Activated T-cell treated with anti-CD3 and anti-CD28 coated beads, Interleukin-2, amount 50 U/mL, for 72 hours (primary cell): ENCODE data around the gene GRM7. TPM values are rescaled to one million over a fixed set of nuclear protein-coding genes. Genes with fewer than 3 reads are reported as not detected.

Experiments
- ATAC-seq, 2 donors: fragments of 150-1000 bp; cut with Tn5 transposase; replicated peaks in 1 of 2; 2 replicates each; pipeline ENCODE4 v1.10.0; 2021; ENCODE audit warnings: moderate library complexity in 2 of 2, mild to moderate bottlenecking in 1 of 2
- DNase-seq, 2 donors: peaks; one replicate each; pipeline ENCODE4 v3.0.0; 2021 to 2022; ENCODE audit warnings: mixed read lengths in 1 of 2
- H3K27ac Mint-ChIP-seq: one replicate; pipeline ENCODE4 v1.8.0; 2022; ENCODE audit warnings: mild to moderate bottlenecking, moderate library complexity, mixed read lengths
- H3K27me3 Mint-ChIP-seq: one replicate; pipeline ENCODE4 v1.8.0; 2022; ENCODE audit warnings: low read depth, mixed read lengths
- H3K36me3 Mint-ChIP-seq, 2 donors: one replicate each; pipeline ENCODE4 v1.8.0; 2022; ENCODE audit warnings: mixed read lengths in 2 of 2, mild to moderate bottlenecking in 1 of 2; ENCODE audit not compliant: insufficient read depth in 2 of 2
- H3K4me1 Mint-ChIP-seq: one replicate; pipeline ENCODE4 v1.8.0; 2022; ENCODE audit warnings: low read depth, mixed read lengths
- H3K4me3 Mint-ChIP-seq, 2 donors: one replicate each; pipeline ENCODE4 v1.8.0; 2022; ENCODE audit warnings: mild to moderate bottlenecking in 2 of 2, mixed read lengths in 2 of 2, moderate library complexity in 2 of 2
- H3K9me3 Mint-ChIP-seq, 2 donors: one replicate each; pipeline ENCODE4 v1.8.0; 2022; ENCODE audit warnings: mixed read lengths in 2 of 2
- total RNA-seq, 2 donors: library from RNA; stranded (reverse); gene quantifications; one replicate each; pipeline ENCODE4 v1.2.3, GENCODE V29; 2022

GRM7 gene
- total RNA-seq, 2 donors from 2014 or later = not detected

DNA sequence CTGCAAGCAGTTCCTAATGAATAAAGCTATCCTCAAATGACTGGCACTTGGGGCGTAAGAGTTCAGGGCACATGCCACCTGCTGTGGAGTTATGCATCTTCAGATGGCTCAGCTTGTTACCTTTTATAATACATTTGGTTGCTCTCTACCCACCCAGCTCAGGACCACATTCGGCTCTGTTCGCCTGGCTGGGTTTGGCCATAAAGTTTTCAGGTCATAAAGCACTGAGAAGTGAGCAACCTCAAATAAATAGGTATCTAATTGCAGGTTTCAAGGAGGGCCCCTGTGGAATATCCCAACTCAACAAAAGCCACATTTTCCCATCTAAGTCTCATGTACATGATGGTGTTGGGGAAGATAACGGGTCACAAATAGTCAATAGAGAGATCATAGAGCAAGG is 727.3 kb downstream of the GRM7 start:
- Mint-ChIP-seq H3K27me3 (no peaks in the 10 kb centered on the region), H3K36me3 (no peaks in the 10 kb centered on the region), H3K4me1 (no peaks in the 10 kb centered on the region), H3K4me3 (no peak overlapping the region), H3K27ac (no peak overlapping the region), H3K9me3 (peaks cover 0 to 5% of the 10 kb centered on the region in 2 donors)
- ATAC-seq (no peak), DNase-seq (no peak)

DNA sequence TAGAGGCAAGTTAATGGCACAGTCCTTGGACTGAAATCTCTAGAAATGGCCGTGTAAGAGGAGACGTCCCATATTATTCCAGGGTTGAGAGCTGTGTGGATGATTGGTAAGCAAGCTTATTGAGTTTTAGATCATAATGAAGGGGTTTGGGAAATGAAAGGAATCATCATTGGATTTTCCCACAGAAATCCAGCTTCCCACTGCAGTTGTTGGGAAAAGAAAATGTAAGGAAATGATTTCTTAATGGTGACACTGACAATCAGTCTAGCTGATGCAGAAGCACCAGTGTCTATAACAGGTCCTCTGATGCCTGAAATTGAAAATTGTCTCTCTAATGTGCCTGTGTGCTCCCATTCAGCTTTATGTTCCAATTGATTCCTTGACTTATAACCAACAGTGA is 728.6 kb downstream of the GRM7 start:
- ATAC-seq (no peak), DNase-seq (no peak)
- no peak overlapping the region for H3K27ac Mint-ChIP-seq
- no peaks in the 10 kb centered on the region for H3K27me3 Mint-ChIP-seq
- H3K4me1 Mint-ChIP-seq = no peaks in the 10 kb centered on the region
- H3K36me3 Mint-ChIP-seq = no peaks in the 10 kb centered on the region
- peaks cover 0 to 4% of the 10 kb centered on the region in 2 donors for H3K9me3 Mint-ChIP-seq
- H3K4me3 Mint-ChIP-seq = no peak overlapping the region

DNA sequence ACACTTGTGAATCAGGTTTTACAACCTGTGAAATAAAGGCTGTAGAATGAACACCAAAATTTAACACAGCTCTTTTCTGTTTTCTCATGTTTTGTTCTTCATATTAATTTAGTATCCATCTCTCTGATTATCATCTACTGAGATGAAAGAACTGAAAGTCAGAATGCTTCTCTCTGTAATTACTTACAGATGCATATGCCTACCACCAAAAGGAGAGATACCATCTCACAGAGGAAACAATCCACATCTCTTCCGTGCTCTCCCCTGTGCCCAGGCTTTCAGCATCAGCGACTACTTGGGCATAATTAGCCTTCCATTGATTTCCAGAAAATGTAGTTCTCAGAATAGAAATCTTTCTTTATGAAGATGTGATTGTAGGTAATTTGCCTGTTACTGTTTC is 741.4 kb downstream of the GRM7 start:
- no peaks in the 10 kb centered on the region for H3K4me1 Mint-ChIP-seq
- no peak overlapping the region for H3K27ac Mint-ChIP-seq
- no peak for ATAC-seq
- DNase-seq = no peak
- H3K36me3 Mint-ChIP-seq = no peaks in the 10 kb centered on the region
- no peak overlapping the region for H3K4me3 Mint-ChIP-seq
- H3K27me3 Mint-ChIP-seq = no peaks in the 10 kb centered on the region
- H3K9me3 Mint-ChIP-seq = no peaks in the 10 kb centered on the region

DNA sequence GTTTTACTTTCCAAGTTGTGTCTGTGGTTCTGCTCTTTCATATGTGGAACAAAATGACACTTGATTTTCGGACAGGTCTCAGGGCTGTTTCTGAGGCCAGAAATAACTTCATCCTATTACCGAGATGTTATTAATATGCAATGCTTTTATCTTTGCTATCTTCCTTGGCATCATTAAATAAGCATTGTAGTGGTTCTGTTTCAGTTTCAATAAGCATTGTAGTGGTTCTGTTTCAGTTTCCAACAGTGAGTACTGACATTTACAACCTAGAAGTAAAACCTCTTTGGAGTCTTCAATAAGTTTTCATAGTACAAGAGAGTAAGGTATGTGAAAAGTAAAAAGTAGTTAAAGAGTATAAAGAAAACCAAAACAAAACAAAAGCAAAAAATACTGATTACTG is 746.2 kb downstream of the GRM7 start:
- DNase-seq (no peak), ATAC-seq (no peak)
- peaks cover 0 to 2% of the 10 kb centered on the region in 2 donors for H3K9me3 Mint-ChIP-seq
- H3K4me3 Mint-ChIP-seq = no peak overlapping the region
- no peaks in the 10 kb centered on the region for H3K4me1 Mint-ChIP-seq
- no peak overlapping the region for H3K27ac Mint-ChIP-seq
- H3K36me3 Mint-ChIP-seq = no peaks in the 10 kb centered on the region
- H3K27me3 Mint-ChIP-seq = no peaks in the 10 kb centered on the region

DNA sequence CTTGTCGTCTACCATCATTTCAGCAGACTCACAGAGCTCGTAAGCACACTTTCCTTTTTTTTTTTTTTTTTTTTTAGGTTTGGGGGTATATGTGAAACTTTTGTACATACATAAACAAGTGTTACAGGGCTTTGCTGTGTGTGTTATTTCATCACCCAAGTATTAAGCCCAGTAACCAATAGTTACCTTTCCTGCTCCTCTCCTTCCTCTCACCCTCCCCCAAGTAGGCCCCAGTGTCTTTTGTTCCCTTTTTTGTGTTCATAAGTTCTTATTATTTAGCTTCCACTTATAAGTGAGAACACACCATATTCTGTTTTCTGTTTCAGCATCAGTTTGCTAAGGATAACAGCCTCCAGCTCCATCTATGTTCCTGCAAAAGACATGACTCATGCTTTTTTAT is 746.8 kb downstream of the GRM7 start:
- Mint-ChIP-seq H3K4me3 (no peak overlapping the region), H3K36me3 (no peaks in the 10 kb centered on the region), H3K27ac (no peak overlapping the region), H3K9me3 (peaks cover 0 to 2% of the 10 kb centered on the region in 2 donors), H3K27me3 (no peaks in the 10 kb centered on the region), H3K4me1 (no peaks in the 10 kb centered on the region)
- DNase-seq (no peak), ATAC-seq (no peak)

DNA sequence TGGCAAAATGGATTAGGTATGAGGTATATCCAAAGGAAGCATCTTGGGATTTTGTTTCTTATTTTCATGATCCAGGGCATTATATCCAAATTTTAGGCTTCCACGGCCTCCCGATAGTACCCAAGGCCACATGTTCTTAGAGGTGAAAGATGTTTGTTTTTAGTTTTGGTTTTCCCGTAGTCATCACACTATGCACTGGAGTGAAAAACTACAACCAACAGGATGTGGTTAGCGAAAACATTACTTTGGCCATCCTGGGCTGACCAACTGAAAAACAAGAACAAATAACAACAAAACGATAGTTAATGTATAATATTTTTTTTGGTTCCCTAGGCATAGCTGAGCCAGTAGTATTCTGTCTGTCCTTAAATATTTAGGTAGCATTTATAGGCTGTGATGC is 749.7 kb downstream of the GRM7 start:
- DNase-seq (no peak), ATAC-seq (no peak)
- Mint-ChIP-seq H3K27ac (no peak overlapping the region), H3K9me3 (peaks cover 0 to 2% of the 10 kb centered on the region in 2 donors), H3K36me3 (no peaks in the 10 kb centered on the region), H3K4me1 (no peaks in the 10 kb centered on the region), H3K27me3 (no peaks in the 10 kb centered on the region), H3K4me3 (no peak overlapping the region)

DNA sequence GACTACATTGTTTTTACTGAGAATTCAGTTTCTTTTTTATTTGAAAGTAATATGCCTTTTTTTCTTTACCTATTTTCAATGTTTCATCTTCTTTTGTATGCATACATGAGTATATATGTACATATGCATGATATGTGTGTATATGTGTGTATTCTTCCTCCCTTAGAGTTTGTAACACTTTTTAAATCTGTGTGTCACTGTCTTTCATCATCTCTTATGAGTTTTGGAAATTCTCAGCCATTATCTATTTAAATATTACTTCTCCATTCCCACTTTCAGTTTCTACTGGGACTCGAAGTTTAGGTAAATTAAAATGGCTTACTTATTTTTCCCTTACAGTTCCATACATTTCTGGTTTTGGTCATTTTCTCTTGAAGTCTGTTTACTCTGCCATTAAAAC is 754.1 kb downstream of the GRM7 start:
- H3K36me3 Mint-ChIP-seq = no peaks in the 10 kb centered on the region
- no peaks in the 10 kb centered on the region for H3K4me1 Mint-ChIP-seq
- DNase-seq = no peak
- ATAC-seq = no peak
- no peak overlapping the region for H3K27ac Mint-ChIP-seq
- no peak overlapping the region for H3K4me3 Mint-ChIP-seq
- peaks cover 0 to 2% of the 10 kb centered on the region in 2 donors for H3K9me3 Mint-ChIP-seq
- no peaks in the 10 kb centered on the region for H3K27me3 Mint-ChIP-seq

DNA sequence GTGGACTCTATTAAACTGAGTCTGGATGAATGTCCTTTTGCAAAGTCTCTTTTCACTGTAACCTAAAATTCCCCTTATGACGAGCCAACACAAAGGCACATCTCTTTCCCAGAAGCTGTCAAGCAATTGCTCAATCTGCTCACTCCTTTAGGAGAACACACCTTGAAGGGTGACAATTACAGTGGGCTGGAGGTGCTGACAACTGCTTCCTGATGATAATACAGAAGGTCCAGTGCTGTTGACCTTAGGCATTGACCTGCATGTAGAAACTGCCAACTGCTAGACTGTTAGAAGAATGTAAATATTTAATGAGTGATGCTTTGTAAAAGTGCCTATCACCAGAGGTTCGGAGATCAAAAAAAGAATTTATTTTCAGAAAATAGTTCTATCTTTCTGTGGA is 757.7 kb downstream of the GRM7 start:
- Mint-ChIP-seq H3K4me3 (no peak overlapping the region), H3K9me3 (no peaks in the 10 kb centered on the region), H3K4me1 (no peaks in the 10 kb centered on the region), H3K36me3 (no peaks in the 10 kb centered on the region), H3K27ac (no peak overlapping the region), H3K27me3 (no peaks in the 10 kb centered on the region)
- ATAC-seq = no peak
- no peak for DNase-seq

DNA sequence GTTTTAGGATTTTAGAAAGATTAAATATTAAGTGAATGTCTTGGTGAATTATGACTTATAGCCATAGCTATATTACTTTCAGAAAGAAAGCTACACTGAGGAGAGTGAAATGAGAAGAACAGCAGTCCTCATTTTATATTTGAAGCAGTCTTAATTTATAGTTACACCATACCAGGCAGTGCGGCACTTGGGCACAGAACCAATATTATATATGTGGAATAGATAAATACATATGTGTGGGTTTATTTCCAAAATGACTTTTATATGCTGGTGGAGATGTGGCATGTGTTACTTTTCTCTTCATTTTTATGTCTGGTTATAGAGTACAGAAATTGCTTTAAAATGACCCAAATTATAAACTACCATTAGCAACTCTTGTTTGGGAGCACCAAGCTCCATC is 759.5 kb downstream of the GRM7 start:
- Mint-ChIP-seq H3K27ac (no peak overlapping the region), H3K4me1 (no peaks in the 10 kb centered on the region), H3K9me3 (no peaks in the 10 kb centered on the region), H3K4me3 (no peak overlapping the region), H3K36me3 (no peaks in the 10 kb centered on the region), H3K27me3 (no peaks in the 10 kb centered on the region)
- DNase-seq = no peak
- ATAC-seq = no peak

DNA sequence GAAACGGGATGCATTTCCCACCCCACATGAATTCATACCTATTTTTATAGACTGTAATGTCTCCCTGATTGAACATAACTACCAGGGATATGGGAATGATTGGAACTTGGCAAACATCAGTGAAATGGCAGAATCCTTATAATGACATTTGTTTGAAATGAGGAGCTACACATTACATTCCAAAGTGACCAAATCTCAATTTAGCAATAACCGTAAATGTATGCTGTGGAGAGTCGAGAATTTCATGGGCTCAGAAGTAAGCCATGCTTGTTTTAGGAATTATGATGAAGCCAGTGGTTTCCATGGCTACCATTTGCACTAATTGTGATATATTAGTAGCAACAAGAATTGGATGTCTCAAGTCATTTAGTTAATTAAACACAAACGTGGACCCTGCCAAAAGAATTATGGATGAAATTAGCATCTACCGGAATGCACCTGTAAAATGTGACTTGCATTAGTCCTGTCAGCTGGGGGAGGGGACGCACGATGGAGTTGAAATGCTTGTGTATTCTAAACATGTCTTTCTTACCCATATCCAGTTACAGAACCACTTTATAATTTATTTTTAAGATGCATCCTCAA is 760.2 kb downstream of the GRM7 start:
- Mint-ChIP-seq H3K27ac (no peak overlapping the region), H3K9me3 (no peaks in the 10 kb centered on the region), H3K36me3 (no peaks in the 10 kb centered on the region), H3K4me3 (no peak overlapping the region), H3K27me3 (no peaks in the 10 kb centered on the region), H3K4me1 (no peaks in the 10 kb centered on the region)
- ATAC-seq = no peak
- DNase-seq = no peak

DNA sequence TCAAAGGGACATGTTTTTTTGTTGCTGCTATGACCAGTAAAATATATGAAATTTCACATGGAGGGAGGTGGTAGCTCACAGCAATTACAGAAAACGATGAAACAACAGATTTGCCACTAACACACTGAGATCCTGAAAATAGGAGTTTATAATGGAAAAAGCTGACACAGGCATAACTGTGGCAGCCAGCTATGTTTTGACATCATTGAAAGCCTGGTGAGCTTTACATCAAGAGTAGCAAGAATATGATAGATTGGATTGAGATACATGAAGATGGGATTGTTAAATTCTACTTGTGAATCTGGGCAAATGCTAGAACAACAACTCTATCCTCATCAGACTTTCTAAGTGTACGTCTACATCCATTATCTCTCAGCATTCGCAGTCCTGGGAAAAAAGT is 760.7 kb downstream of the GRM7 start:
- Mint-ChIP-seq H3K27me3 (no peaks in the 10 kb centered on the region), H3K4me3 (no peak overlapping the region), H3K36me3 (no peaks in the 10 kb centered on the region), H3K4me1 (no peaks in the 10 kb centered on the region), H3K9me3 (no peaks in the 10 kb centered on the region), H3K27ac (no peak overlapping the region)
- ATAC-seq (no peak), DNase-seq (no peak)

DNA sequence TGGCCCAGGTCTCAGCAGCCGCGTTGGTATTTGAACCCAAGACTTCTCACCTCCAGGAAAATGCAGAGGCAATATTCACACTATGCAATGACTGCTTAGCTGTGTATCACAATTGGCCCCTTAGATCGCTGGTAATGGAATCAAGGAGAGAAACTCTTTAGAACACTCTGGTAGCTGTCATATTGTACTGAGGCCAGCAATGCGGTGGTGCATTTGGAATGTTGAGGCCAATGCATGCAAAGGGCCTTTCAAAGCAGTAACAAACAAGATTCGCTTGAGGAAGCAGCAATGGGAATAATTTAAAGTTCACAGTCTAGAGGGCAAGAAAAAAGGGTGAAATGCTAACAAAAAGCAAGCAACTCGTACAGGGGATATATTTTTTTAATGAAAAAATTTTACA is 764.1 kb downstream of the GRM7 start:
- DNase-seq (no peak), ATAC-seq (no peak)
- no peaks in the 10 kb centered on the region for H3K9me3 Mint-ChIP-seq
- no peaks in the 10 kb centered on the region for H3K4me1 Mint-ChIP-seq
- no peaks in the 10 kb centered on the region for H3K36me3 Mint-ChIP-seq
- no peaks in the 10 kb centered on the region for H3K27me3 Mint-ChIP-seq
- H3K27ac Mint-ChIP-seq = no peak overlapping the region
- no peak overlapping the region for H3K4me3 Mint-ChIP-seq

DNA sequence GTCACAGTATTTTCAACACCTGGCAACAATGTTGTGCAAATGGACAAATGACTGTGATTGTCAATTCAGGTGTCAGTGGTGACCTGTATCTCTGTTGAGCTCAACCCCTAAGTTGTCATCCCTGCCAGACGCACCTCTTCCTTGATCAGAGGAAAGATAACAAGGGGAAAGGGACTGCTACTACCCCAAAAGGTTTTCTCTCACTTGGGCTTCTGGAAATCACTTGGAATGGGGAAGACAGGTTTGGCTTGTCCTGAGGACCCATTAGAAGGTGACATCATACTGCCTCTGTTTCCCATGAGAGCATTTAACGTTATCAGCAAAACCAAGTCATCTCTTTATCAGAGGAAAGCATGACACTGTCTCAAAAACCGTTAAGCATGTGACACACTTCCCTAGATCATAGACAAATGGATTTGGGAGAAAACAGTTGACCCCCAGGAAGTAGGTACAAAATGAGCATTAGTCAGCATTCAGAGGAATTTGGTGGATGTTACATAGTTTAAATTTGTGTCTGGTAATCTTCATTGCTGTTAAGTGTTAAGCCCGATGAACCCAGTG is 769.5 kb downstream of the GRM7 start:
- Mint-ChIP-seq H3K36me3 (no peaks in the 10 kb centered on the region), H3K4me3 (no peak overlapping the region), H3K9me3 (peaks cover 0 to 2% of the 10 kb centered on the region in 2 donors), H3K4me1 (no peaks in the 10 kb centered on the region), H3K27ac (no peak overlapping the region), H3K27me3 (no peaks in the 10 kb centered on the region)
- DNase-seq = no peak
- ATAC-seq = no peak

DNA sequence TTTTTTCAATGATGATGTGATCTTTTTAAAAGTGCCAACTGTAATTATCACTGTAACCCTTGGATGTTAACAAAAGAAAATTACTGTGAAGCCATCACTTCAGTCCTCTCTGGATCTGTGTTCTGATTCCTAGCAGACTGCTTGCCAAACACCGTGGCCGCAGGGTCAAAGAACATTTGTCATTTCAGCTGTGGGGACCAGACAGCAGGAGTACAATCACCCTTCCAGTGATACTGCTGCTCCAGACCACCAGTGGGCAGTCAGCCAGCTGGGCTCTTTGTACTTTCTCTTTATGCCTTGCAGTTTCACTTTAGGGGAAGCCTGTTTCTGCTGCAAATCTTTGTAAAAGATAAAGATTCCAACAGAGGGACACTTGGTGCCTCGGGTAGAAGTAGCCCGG is 770.0 kb downstream of the GRM7 start:
- Mint-ChIP-seq H3K27ac (no peak overlapping the region), H3K9me3 (peaks cover 0 to 2% of the 10 kb centered on the region in 2 donors), H3K4me1 (no peaks in the 10 kb centered on the region)

More for the DNA sequence above, 770.0 kb downstream of the GRM7 start:
- ATAC-seq = no peak
- no peak for DNase-seq
- Mint-ChIP-seq H3K27me3 (no peaks in the 10 kb centered on the region), H3K36me3 (no peaks in the 10 kb centered on the region), H3K4me3 (no peak overlapping the region)
